ENCODE results near the gene RUSC2.
"Not testable (repeated sequence)": the region's sequence is repeated elsewhere in the genome, so short reads cannot be mapped to it uniquely, and the experiment has no call there.

Gene RUSC2

GRCh38 chr9:35490910-35491465, 1.1 kb downstream of the RUSC2 start:
- DNase-seq: no peak

GRCh38 chr9:35493119-35493518, 3.2 kb downstream of the RUSC2 start:
- not testable (repeated sequence) for DNase-seq

- no peak for DNase-seq
These were observed 6.1 kb downstream of the RUSC2 start for GRCh38 chr9:35495984-35496383.

GRCh38 chr9:35498245-35498644, 8.3 kb downstream of the RUSC2 start:
- not testable (repeated sequence) for DNase-seq

- no peak for DNase-seq
These were observed 9.3 kb downstream of the RUSC2 start for GRCh38 chr9:35499029-35499700.

GRCh38 chr9:35499701-35500030, 9.8 kb downstream of the RUSC2 start:
- DNase-seq: no peak

GRCh38 chr9:35500130-35500748, 10.3 kb downstream of the RUSC2 start:
- DNase-seq: no peak

GRCh38 chr9:35501946-35502345, 12.0 kb downstream of the RUSC2 start:
- no peak for DNase-seq

GRCh38 chr9:35506359-35506758, 16.4 kb downstream of the RUSC2 start:
- DNase-seq: no peak

- DNase-seq: no peak
These were observed 18.2 kb downstream of the RUSC2 start for GRCh38 chr9:35508069-35508468.

- DNase-seq: no peak
These were observed 20.5 kb downstream of the RUSC2 start for GRCh38 chr9:35510383-35510753.

- no peak for DNase-seq
These were observed 21.0 kb downstream of the RUSC2 start for GRCh38 chr9:35510754-35511428.

- DNase-seq: no peak
These were observed 21.5 kb downstream of the RUSC2 start for GRCh38 chr9:35511453-35511852.

- no peak for DNase-seq
These were observed 25.9 kb downstream of the RUSC2 start for GRCh38 chr9:35515766-35516165.

GRCh38 chr9:35516479-35516878, 26.6 kb downstream of the RUSC2 start:
- DNase-seq: no peak

- DNase-seq: no peak
These were observed 27.2 kb downstream of the RUSC2 start for GRCh38 chr9:35517131-35517530.

- DNase-seq: no peak
These were observed 27.8 kb downstream of the RUSC2 start for GRCh38 chr9:35517552-35518224.

- DNase-seq: no peak
These were observed 28.4 kb downstream of the RUSC2 start for GRCh38 chr9:35518225-35518821.

GRCh38 chr9:35518981-35519679, 29.2 kb downstream of the RUSC2 start:
- no peak for DNase-seq

GRCh38 chr9:35519692-35520363, 29.9 kb downstream of the RUSC2 start:
- no peak for DNase-seq

- no peak for DNase-seq
These were observed 30.4 kb downstream of the RUSC2 start for GRCh38 chr9:35520364-35520710.

GRCh38 chr9:35521708-35522107, 31.8 kb downstream of the RUSC2 start:
- DNase-seq: no peak

All from CD4-positive, alpha-beta T cell treated with Interleukin-17A for 1 hour (primary cell).